Activated CD8-positive, alpha-beta T cell treated with anti-CD3 and anti-CD28 coated beads, Interleukin-2, amount 10 ng/mL, durations not matched to agents 7 days and 5 days (primary cell): ENCODE measurements around the gene TULP4. TPM values are rescaled to one million over a fixed set of nuclear protein-coding genes. Genes with fewer than 3 reads are reported as not detected.
"Not testable (repeated sequence)": the region's sequence is repeated elsewhere in the genome, so short reads cannot be mapped to it uniquely, and the experiment has no call there.

ENCODE experiments used
- ATAC-seq: fragments of 150-1000 bp; cut with Tn5 transposase; one replicate; pipeline ENCODE4 v1.10.0; 2021; ENCODE audit warnings: moderate library complexity
- CTCF ChIA-PET: fragments of 350-600 bp; sonication (Branson Sonifier 250); formaldehyde crosslinking; loops from one replicate; lab custom pipeline; 2021; ENCODE audit warnings: antibody characterized with exemption; lab: Charles Lee
- POLR2A ChIA-PET: fragments of 350-600 bp; sonication (Branson Sonifier 250); formaldehyde crosslinking; loops from one replicate; lab custom pipeline; 2021; ENCODE audit warnings: antibody characterized with exemption; lab: Charles Lee
- DNase-seq: peaks from one replicate; pipeline ENCODE4 v3.0.0-alpha.2; 2020
- H3K27ac Mint-ChIP-seq: one replicate; pipeline ENCODE4 v1.8.0; 2021; ENCODE audit warnings: mild to moderate bottlenecking, mixed read lengths
- H3K27me3 Mint-ChIP-seq: one replicate; pipeline ENCODE4 v1.8.0; 2021; ENCODE audit warnings: low read depth, mixed read lengths
- H3K36me3 Mint-ChIP-seq: one replicate; pipeline ENCODE4 v1.8.0; 2021; ENCODE audit warnings: low read depth, mixed read lengths
- H3K4me1 Mint-ChIP-seq: one replicate; pipeline ENCODE4 v1.8.0; 2021; ENCODE audit warnings: low read depth, mixed read lengths
- H3K4me3 Mint-ChIP-seq: one replicate; pipeline ENCODE4 v1.8.0; 2021; ENCODE audit warnings: mild to moderate bottlenecking, mixed read lengths
- H3K9me3 Mint-ChIP-seq: one replicate; pipeline ENCODE4 v1.8.0; 2022; ENCODE audit warnings: mixed read lengths; ENCODE audit not compliant: insufficient read depth
- total RNA-seq, 2 experiments: library from RNA; stranded (reverse); gene quantifications; one replicate each; pipeline ENCODE4 v1.2.3, GENCODE V29; 2021

The TULP4 gene
- total RNA-seq, 2 experiments from 2014 or later: 29.6 to 33.9 TPM

GRCh38 chr6:158284007-158284875, 28.0 kb upstream of the TULP4 start:
- ChIA-PET POLR2A (interaction anchor here (0.6 to 1.1 kb wide), 2 partner anchors 32 to 585 kb away, joined by 3 read pairs; no protein-coding TSS in a partner anchor), CTCF (interaction anchor here (1.0 to 3.2 kb wide), 3 partner anchors 13 to 70 kb away, joined by 3 to 16 read pairs (median 8); no protein-coding TSS in a partner anchor)
- ATAC-seq (peak; percentile 48), DNase-seq (no peak)
- H3K27ac Mint-ChIP-seq: peak overlapping the region; percentile 44
- H3K27me3 Mint-ChIP-seq: no peaks in the 10 kb centered on the region
- peaks cover 41% of the 10 kb centered on the region for H3K4me1 Mint-ChIP-seq
- H3K36me3 Mint-ChIP-seq: peaks cover 7% of the 10 kb centered on the region
- no peaks in the 10 kb centered on the region for H3K9me3 Mint-ChIP-seq
- H3K4me3 Mint-ChIP-seq: no peak overlapping the region

GRCh38 chr6:158284876-158285655, 27.2 kb upstream of the TULP4 start:
- ChIA-PET POLR2A (interaction anchor here (0.9 to 1.1 kb wide), 2 partner anchors 22 to 584 kb away, joined by 3 read pairs; no protein-coding TSS in a partner anchor), CTCF (interaction anchor here (1.0 to 3.2 kb wide), 4 partner anchors 13 to 71 kb away, joined by 3 to 16 read pairs (median 8); no protein-coding TSS in a partner anchor)
- no peak for DNase-seq
- no peak for ATAC-seq
- peaks cover 48% of the 10 kb centered on the region for H3K4me1 Mint-ChIP-seq
- H3K9me3 Mint-ChIP-seq: no peaks in the 10 kb centered on the region
- H3K27ac Mint-ChIP-seq: no peak overlapping the region
- H3K36me3 Mint-ChIP-seq: peaks cover 7% of the 10 kb centered on the region
- no peak overlapping the region for H3K4me3 Mint-ChIP-seq
- no peaks in the 10 kb centered on the region for H3K27me3 Mint-ChIP-seq

GRCh38 chr6:158285656-158286021, 26.6 kb upstream of the TULP4 start:
- peaks cover 7% of the 10 kb centered on the region for H3K36me3 Mint-ChIP-seq
- H3K27me3 Mint-ChIP-seq: no peaks in the 10 kb centered on the region
- POLR2A ChIA-PET: interaction anchor here (0.9 to 1.1 kb wide), 2 partner anchors 23 to 584 kb away, joined by 3 read pairs; no protein-coding TSS in a partner anchor
- H3K4me1 Mint-ChIP-seq: peaks cover 54% of the 10 kb centered on the region
- no peak overlapping the region for H3K4me3 Mint-ChIP-seq
- ATAC-seq (no peak), DNase-seq (no peak)
- no peak overlapping the region for H3K27ac Mint-ChIP-seq
- CTCF ChIA-PET: interaction anchor here (2.7 to 3.0 kb wide), 2 partner anchors 13 to 72 kb away, joined by 8 to 9 read pairs; no protein-coding TSS in a partner anchor
- H3K9me3 Mint-ChIP-seq: no peaks in the 10 kb centered on the region

GRCh38 chr6:158286413-158286812, 25.9 kb upstream of the TULP4 start:
- H3K4me3 Mint-ChIP-seq: no peak overlapping the region

GRCh38 chr6:158287047-158287446, 25.2 kb upstream of the TULP4 start:
- ChIA-PET POLR2A (no interaction called here), CTCF (interaction anchor here (1.0 to 3.0 kb wide), 4 partner anchors 15 to 73 kb away, joined by 3 to 9 read pairs (median 6); no protein-coding TSS in a partner anchor)
- DNase-seq: no peak
- Mint-ChIP-seq H3K4me1 (peaks cover 68% of the 10 kb centered on the region), H3K27ac (no peak overlapping the region), H3K9me3 (no peaks in the 10 kb centered on the region), H3K27me3 (no peaks in the 10 kb centered on the region), H3K36me3 (peaks cover 9% of the 10 kb centered on the region), H3K4me3 (no peak overlapping the region)
- no peak for ATAC-seq

More at GRCh38 chr6:158286413-158286812, 25.9 kb upstream of the TULP4 start:
- ATAC-seq: no peak
- Mint-ChIP-seq H3K36me3 (peaks cover 9% of the 10 kb centered on the region), H3K27ac (no peak overlapping the region), H3K9me3 (no peaks in the 10 kb centered on the region), H3K27me3 (no peaks in the 10 kb centered on the region), H3K4me1 (peaks cover 62% of the 10 kb centered on the region)
- CTCF ChIA-PET: interaction anchor here (1.0 to 3.0 kb wide), 4 partner anchors 14 to 72 kb away, joined by 3 to 9 read pairs (median 6); no protein-coding TSS in a partner anchor
- DNase-seq: no peak
- POLR2A ChIA-PET: no interaction called here

GRCh38 chr6:158290040-158290439, 22.2 kb upstream of the TULP4 start:
- CTCF ChIA-PET: interaction anchor here (1.1 to 1.9 kb wide), 4 partner anchors 19 to 97 kb away, joined by 3 to 6 read pairs (median 4); no protein-coding TSS in a partner anchor
- H3K4me3 Mint-ChIP-seq: peak overlapping the region; percentile 75
- peaks cover 55% of the 10 kb centered on the region for H3K4me1 Mint-ChIP-seq
- POLR2A ChIA-PET: no interaction called here
- H3K27me3 Mint-ChIP-seq: no peaks in the 10 kb centered on the region
- H3K36me3 Mint-ChIP-seq: peaks cover 24% of the 10 kb centered on the region
- no peak for DNase-seq
- H3K9me3 Mint-ChIP-seq: peaks cover 6% of the 10 kb centered on the region
- ATAC-seq: peak; percentile 42
- peak overlapping the region; percentile 92 for H3K27ac Mint-ChIP-seq

- ATAC-seq (peak; percentile 99), DNase-seq (peak; percentile 83)
- POLR2A ChIA-PET: no interaction called here
- Mint-ChIP-seq H3K4me1 (peaks cover 50% of the 10 kb centered on the region), H3K27ac (peak overlapping the region; percentile 92), H3K27me3 (no peaks in the 10 kb centered on the region), H3K9me3 (peaks cover 6% of the 10 kb centered on the region), H3K4me3 (peak overlapping the region; percentile 75), H3K36me3 (peaks cover 25% of the 10 kb centered on the region)
- CTCF ChIA-PET: interaction anchor here (1.1 to 1.9 kb wide), 5 partner anchors 12 to 96 kb away, joined by 3 to 6 read pairs (median 3); no protein-coding TSS in a partner anchor
Observed at GRCh38 chr6:158290659-158291058, 21.6 kb upstream of the TULP4 start.

GRCh38 chr6:158292016-158292415, 20.2 kb upstream of the TULP4 start:
- no peak for DNase-seq
- Mint-ChIP-seq H3K27ac (no peak overlapping the region), H3K4me3 (no peak overlapping the region), H3K36me3 (peaks cover 31% of the 10 kb centered on the region), H3K27me3 (no peaks in the 10 kb centered on the region), H3K9me3 (peaks cover 14% of the 10 kb centered on the region), H3K4me1 (peaks cover 38% of the 10 kb centered on the region)
- CTCF ChIA-PET: interaction anchor here (1.6 to 1.9 kb wide), 2 partner anchors 14 to 95 kb away, joined by 3 to 6 read pairs; no protein-coding TSS in a partner anchor
- POLR2A ChIA-PET: no interaction called here
- no peak for ATAC-seq

GRCh38 chr6:158293122-158293521, 19.1 kb upstream of the TULP4 start:
- peak overlapping the region; percentile 60 for H3K27ac Mint-ChIP-seq
- ChIA-PET POLR2A (no interaction called here), CTCF (no interaction called here)
- peaks cover 17% of the 10 kb centered on the region for H3K9me3 Mint-ChIP-seq
- DNase-seq (no peak), ATAC-seq (no peak)
- no peaks in the 10 kb centered on the region for H3K27me3 Mint-ChIP-seq
- peaks cover 34% of the 10 kb centered on the region for H3K36me3 Mint-ChIP-seq
- H3K4me1 Mint-ChIP-seq: peaks cover 38% of the 10 kb centered on the region
- H3K4me3 Mint-ChIP-seq: no peak overlapping the region

GRCh38 chr6:158295976-158296853, 16.1 kb upstream of the TULP4 start:
- H3K27ac Mint-ChIP-seq, H3K27me3 Mint-ChIP-seq, H3K4me3 Mint-ChIP-seq, POLR2A ChIA-PET, CTCF ChIA-PET, ATAC-seq, DNase-seq: not testable (repeated sequence)
- Mint-ChIP-seq H3K36me3 (peaks cover 37% of the 10 kb centered on the region), H3K4me1 (peaks cover 20% of the 10 kb centered on the region), H3K9me3 (peaks cover 22% of the 10 kb centered on the region)
